ENCODE results near the gene SCLY. TPM values are rescaled to one million over a fixed set of nuclear protein-coding genes. Genes with fewer than 3 reads are reported as not detected.

SCLY gene
- total RNA-seq, 1 experiment from 2014 or later: 20.5 TPM

GRCh38 chr2:238130696-238131628 is 70.2 kb downstream of the SCLY start:
- H3K9ac ChIP-seq (ENCODE audit: low read length): no peak overlapping the region

GRCh38 chr2:238131761-238132462 is 71.1 kb downstream of the SCLY start:
- Histone ChIP-seq H3K27me3 (ENCODE audit: low read length) (no peaks in the 10 kb centered on the region), H3K9ac (ENCODE audit: low read length) (no peak overlapping the region), H3K9me2 (replicated peaks; ENCODE audit: insufficient read depth, low read length) (no peaks in the 10 kb centered on the region), H3K9me3 (ENCODE audit: low read length) (no peaks in the 10 kb centered on the region), H4K20me1 (ENCODE audit: insufficient read depth, low read depth, low read length) (no peaks in the 10 kb centered on the region), H3K4me1 (ENCODE audit: low read length) (no peaks in the 10 kb centered on the region), H3K27ac (ENCODE audit: low read length) (no peak overlapping the region), H3K36me3 (ENCODE audit: insufficient read depth, low read length) (no peaks in the 10 kb centered on the region), H3K79me2 (ENCODE audit: low read length) (no peaks in the 10 kb centered on the region), H3K4me3 (ENCODE audit: low read length) (no peak overlapping the region), H2AFZ (ENCODE audit: low read length) (no peak overlapping the region), H3K4me2 (ENCODE audit: low read depth, low read length, poor library complexity, severe bottlenecking) (no peak overlapping the region)
- DNase-seq: no peak

More at GRCh38 chr2:238130696-238131628, 70.2 kb downstream of the SCLY start:
- no peak overlapping the region for H3K4me2 ChIP-seq (ENCODE audit: low read depth, low read length, poor library complexity, severe bottlenecking)
- no peaks in the 10 kb centered on the region for H3K9me2 ChIP-seq (replicated peaks; ENCODE audit: insufficient read depth, low read length)
- H3K4me3 ChIP-seq (ENCODE audit: low read length): no peak overlapping the region
- no peaks in the 10 kb centered on the region for H3K9me3 ChIP-seq (ENCODE audit: low read length)
- H3K4me1 ChIP-seq (ENCODE audit: low read length): no peaks in the 10 kb centered on the region
- no peaks in the 10 kb centered on the region for H4K20me1 ChIP-seq (ENCODE audit: insufficient read depth, low read depth, low read length)
- no peaks in the 10 kb centered on the region for H3K79me2 ChIP-seq (ENCODE audit: low read length)
- DNase-seq: no peak
- H2AFZ ChIP-seq (ENCODE audit: low read length): no peak overlapping the region
- no peaks in the 10 kb centered on the region for H3K36me3 ChIP-seq (ENCODE audit: insufficient read depth, low read length)
- no peak overlapping the region for H3K27ac ChIP-seq (ENCODE audit: low read length)
- H3K27me3 ChIP-seq (ENCODE audit: low read length): no peaks in the 10 kb centered on the region

- H3K36me3 ChIP-seq (ENCODE audit: insufficient read depth, low read length): no peaks in the 10 kb centered on the region
- no peak overlapping the region for H3K4me3 ChIP-seq (ENCODE audit: low read length)
- H3K27ac ChIP-seq (ENCODE audit: low read length): no peak overlapping the region
- H2AFZ ChIP-seq (ENCODE audit: low read length): no peak overlapping the region
- H3K4me2 ChIP-seq (ENCODE audit: low read depth, low read length, poor library complexity, severe bottlenecking): no peak overlapping the region
- DNase-seq: no peak
- no peaks in the 10 kb centered on the region for H3K9me3 ChIP-seq (ENCODE audit: low read length)
- no peaks in the 10 kb centered on the region for H3K79me2 ChIP-seq (ENCODE audit: low read length)
- H3K9me2 ChIP-seq (replicated peaks; ENCODE audit: insufficient read depth, low read length): no peaks in the 10 kb centered on the region
- H4K20me1 ChIP-seq (ENCODE audit: insufficient read depth, low read depth, low read length): no peaks in the 10 kb centered on the region
- H3K27me3 ChIP-seq (ENCODE audit: low read length): no peaks in the 10 kb centered on the region
- H3K9ac ChIP-seq (ENCODE audit: low read length): no peak overlapping the region
- no peaks in the 10 kb centered on the region for H3K4me1 ChIP-seq (ENCODE audit: low read length)
Observed at GRCh38 chr2:238132463-238133450, 72.0 kb downstream of the SCLY start.

GRCh38 chr2:238133499-238134392 is 72.9 kb downstream of the SCLY start:
- no peak overlapping the region for H2AFZ ChIP-seq (ENCODE audit: low read length)
- no peaks in the 10 kb centered on the region for H3K9me2 ChIP-seq (replicated peaks; ENCODE audit: insufficient read depth, low read length)
- H3K79me2 ChIP-seq (ENCODE audit: low read length): no peaks in the 10 kb centered on the region
- no peak overlapping the region for H3K27ac ChIP-seq (ENCODE audit: low read length)
- H3K4me2 ChIP-seq (ENCODE audit: low read depth, low read length, poor library complexity, severe bottlenecking): no peak overlapping the region
- no peak for DNase-seq
- H3K4me1 ChIP-seq (ENCODE audit: low read length): peaks cover 6% of the 10 kb centered on the region
- no peak overlapping the region for H3K9ac ChIP-seq (ENCODE audit: low read length)
- H3K36me3 ChIP-seq (ENCODE audit: insufficient read depth, low read length): no peaks in the 10 kb centered on the region
- no peaks in the 10 kb centered on the region for H3K27me3 ChIP-seq (ENCODE audit: low read length)
- H3K9me3 ChIP-seq (ENCODE audit: low read length): no peaks in the 10 kb centered on the region
- H4K20me1 ChIP-seq (ENCODE audit: insufficient read depth, low read depth, low read length): no peaks in the 10 kb centered on the region
- H3K4me3 ChIP-seq (ENCODE audit: low read length): no peak overlapping the region

- Histone ChIP-seq H3K27ac (ENCODE audit: low read length) (no peak overlapping the region), H3K36me3 (ENCODE audit: insufficient read depth, low read length) (no peaks in the 10 kb centered on the region), H3K9me2 (replicated peaks; ENCODE audit: insufficient read depth, low read length) (no peaks in the 10 kb centered on the region), H3K4me3 (ENCODE audit: low read length) (no peak overlapping the region), H3K9me3 (ENCODE audit: low read length) (no peaks in the 10 kb centered on the region), H3K9ac (ENCODE audit: low read length) (no peak overlapping the region), H2AFZ (ENCODE audit: low read length) (no peak overlapping the region), H3K27me3 (ENCODE audit: low read length) (no peaks in the 10 kb centered on the region), H4K20me1 (ENCODE audit: insufficient read depth, low read depth, low read length) (no peaks in the 10 kb centered on the region), H3K4me2 (ENCODE audit: low read depth, low read length, poor library complexity, severe bottlenecking) (no peak overlapping the region), H3K79me2 (ENCODE audit: low read length) (no peaks in the 10 kb centered on the region), H3K4me1 (ENCODE audit: low read length) (peaks cover 13% of the 10 kb centered on the region)
- no peak for DNase-seq
Observed at GRCh38 chr2:238134393-238134785, 73.6 kb downstream of the SCLY start.

- Histone ChIP-seq H3K4me1 (ENCODE audit: low read length) (peaks cover 16% of the 10 kb centered on the region), H3K36me3 (ENCODE audit: insufficient read depth, low read length) (no peaks in the 10 kb centered on the region), H3K4me2 (ENCODE audit: low read depth, low read length, poor library complexity, severe bottlenecking) (no peak overlapping the region), H3K9me3 (ENCODE audit: low read length) (no peaks in the 10 kb centered on the region), H3K9ac (ENCODE audit: low read length) (no peak overlapping the region), H3K4me3 (ENCODE audit: low read length) (no peak overlapping the region), H2AFZ (ENCODE audit: low read length) (no peak overlapping the region), H3K27me3 (ENCODE audit: low read length) (no peaks in the 10 kb centered on the region), H3K9me2 (replicated peaks; ENCODE audit: insufficient read depth, low read length) (no peaks in the 10 kb centered on the region), H4K20me1 (ENCODE audit: insufficient read depth, low read depth, low read length) (no peaks in the 10 kb centered on the region), H3K27ac (ENCODE audit: low read length) (no peak overlapping the region), H3K79me2 (ENCODE audit: low read length) (no peaks in the 10 kb centered on the region)
- no peak for DNase-seq
Observed at GRCh38 chr2:238135601-238136150, 74.9 kb downstream of the SCLY start.

- no peak overlapping the region for H2AFZ ChIP-seq (ENCODE audit: low read length)
- no peaks in the 10 kb centered on the region for H3K9me2 ChIP-seq (replicated peaks; ENCODE audit: insufficient read depth, low read length)
- no peak overlapping the region for H3K4me2 ChIP-seq (ENCODE audit: low read depth, low read length, poor library complexity, severe bottlenecking)
Observed at GRCh38 chr2:238136820-238137537, 76.2 kb downstream of the SCLY start.

More at GRCh38 chr2:238136820-238137537, 76.2 kb downstream of the SCLY start:
- no peak overlapping the region for H3K27ac ChIP-seq (ENCODE audit: low read length)
- H3K36me3 ChIP-seq (ENCODE audit: insufficient read depth, low read length): no peaks in the 10 kb centered on the region
- DNase-seq: no peak
- no peaks in the 10 kb centered on the region for H4K20me1 ChIP-seq (ENCODE audit: insufficient read depth, low read depth, low read length)
- no peak overlapping the region for H3K9ac ChIP-seq (ENCODE audit: low read length)
- no peaks in the 10 kb centered on the region for H3K27me3 ChIP-seq (ENCODE audit: low read length)
- H3K9me3 ChIP-seq (ENCODE audit: low read length): no peaks in the 10 kb centered on the region
- H3K4me3 ChIP-seq (ENCODE audit: low read length): no peak overlapping the region
- H3K79me2 ChIP-seq (ENCODE audit: low read length): no peaks in the 10 kb centered on the region
- H3K4me1 ChIP-seq (ENCODE audit: low read length): peaks cover 16% of the 10 kb centered on the region

Measured in Karpas-422 (cell line).